Amniotic epithelial cell (primary cell): Measurements from ENCODE around the gene SUGP1.
"Not testable (repeated sequence)": the region's sequence is repeated elsewhere in the genome, so short reads cannot be mapped to it uniquely, and the experiment has no call there.

Experiments used
- DNase-seq: peaks from one replicate; pipeline ENCODE4 v3.0.0-alpha.2; 2010; ENCODE audit warnings: low read depth

The SUGP1 gene, protein sequence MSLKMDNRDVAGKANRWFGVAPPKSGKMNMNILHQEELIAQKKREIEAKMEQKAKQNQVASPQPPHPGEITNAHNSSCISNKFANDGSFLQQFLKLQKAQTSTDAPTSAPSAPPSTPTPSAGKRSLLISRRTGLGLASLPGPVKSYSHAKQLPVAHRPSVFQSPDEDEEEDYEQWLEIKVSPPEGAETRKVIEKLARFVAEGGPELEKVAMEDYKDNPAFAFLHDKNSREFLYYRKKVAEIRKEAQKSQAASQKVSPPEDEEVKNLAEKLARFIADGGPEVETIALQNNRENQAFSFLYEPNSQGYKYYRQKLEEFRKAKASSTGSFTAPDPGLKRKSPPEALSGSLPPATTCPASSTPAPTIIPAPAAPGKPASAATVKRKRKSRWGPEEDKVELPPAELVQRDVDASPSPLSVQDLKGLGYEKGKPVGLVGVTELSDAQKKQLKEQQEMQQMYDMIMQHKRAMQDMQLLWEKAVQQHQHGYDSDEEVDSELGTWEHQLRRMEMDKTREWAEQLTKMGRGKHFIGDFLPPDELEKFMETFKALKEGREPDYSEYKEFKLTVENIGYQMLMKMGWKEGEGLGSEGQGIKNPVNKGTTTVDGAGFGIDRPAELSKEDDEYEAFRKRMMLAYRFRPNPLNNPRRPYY

DNA sequence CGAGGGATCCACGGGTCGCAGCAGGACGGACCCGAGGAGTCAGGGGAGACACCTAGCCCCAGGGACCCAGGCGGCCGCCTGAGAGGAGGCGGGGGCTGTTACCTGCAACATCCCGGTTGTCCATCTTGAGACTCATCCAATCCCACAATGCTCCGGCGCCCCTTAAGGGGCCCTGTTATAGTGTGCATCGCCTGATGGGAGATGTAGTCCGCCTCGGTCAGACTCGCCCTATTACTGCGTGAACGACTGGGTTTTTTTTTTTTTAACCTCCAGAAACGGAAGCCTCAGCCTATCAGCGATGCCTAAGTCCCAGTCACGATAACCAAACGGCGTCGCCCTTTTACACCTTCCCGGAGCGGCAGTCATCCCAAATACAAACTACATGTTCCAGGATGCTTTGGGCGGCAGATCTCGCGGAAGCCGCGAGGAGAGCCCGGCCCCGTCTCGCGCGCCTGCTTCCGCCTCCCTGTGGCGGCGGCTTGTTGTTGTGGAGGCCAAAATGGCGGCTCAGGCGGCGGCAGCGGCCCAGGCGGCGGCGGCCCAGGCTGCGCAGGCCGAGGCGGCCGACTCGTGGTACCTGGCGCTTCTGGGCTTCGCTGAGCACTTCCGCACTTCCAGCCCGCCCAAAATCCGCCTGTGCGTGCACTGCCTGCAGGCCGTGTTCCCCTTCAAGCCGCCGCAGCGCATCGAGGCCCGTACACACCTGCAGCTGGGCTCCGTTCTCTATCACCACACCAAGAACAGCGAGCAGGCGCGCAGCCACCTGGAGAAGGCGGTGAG, at the start of gene SUGP1, which contains the start of gene MAU2:
SUGP1 (minus strand) TSS at position 149 of the 780 bp plus-strand sequence; CDS start at position 136, 13 bp downstream.
MAU2 (plus strand) TSS at position 469 of the 780 bp plus-strand sequence; CDS start at position 500, 31 bp downstream.
- peak; percentile 92 for DNase-seq

- no peak for DNase-seq
These were observed 47.8 kb upstream of the SUGP1 start for GRCh38 chr19:19368087-19368486.

DNA sequence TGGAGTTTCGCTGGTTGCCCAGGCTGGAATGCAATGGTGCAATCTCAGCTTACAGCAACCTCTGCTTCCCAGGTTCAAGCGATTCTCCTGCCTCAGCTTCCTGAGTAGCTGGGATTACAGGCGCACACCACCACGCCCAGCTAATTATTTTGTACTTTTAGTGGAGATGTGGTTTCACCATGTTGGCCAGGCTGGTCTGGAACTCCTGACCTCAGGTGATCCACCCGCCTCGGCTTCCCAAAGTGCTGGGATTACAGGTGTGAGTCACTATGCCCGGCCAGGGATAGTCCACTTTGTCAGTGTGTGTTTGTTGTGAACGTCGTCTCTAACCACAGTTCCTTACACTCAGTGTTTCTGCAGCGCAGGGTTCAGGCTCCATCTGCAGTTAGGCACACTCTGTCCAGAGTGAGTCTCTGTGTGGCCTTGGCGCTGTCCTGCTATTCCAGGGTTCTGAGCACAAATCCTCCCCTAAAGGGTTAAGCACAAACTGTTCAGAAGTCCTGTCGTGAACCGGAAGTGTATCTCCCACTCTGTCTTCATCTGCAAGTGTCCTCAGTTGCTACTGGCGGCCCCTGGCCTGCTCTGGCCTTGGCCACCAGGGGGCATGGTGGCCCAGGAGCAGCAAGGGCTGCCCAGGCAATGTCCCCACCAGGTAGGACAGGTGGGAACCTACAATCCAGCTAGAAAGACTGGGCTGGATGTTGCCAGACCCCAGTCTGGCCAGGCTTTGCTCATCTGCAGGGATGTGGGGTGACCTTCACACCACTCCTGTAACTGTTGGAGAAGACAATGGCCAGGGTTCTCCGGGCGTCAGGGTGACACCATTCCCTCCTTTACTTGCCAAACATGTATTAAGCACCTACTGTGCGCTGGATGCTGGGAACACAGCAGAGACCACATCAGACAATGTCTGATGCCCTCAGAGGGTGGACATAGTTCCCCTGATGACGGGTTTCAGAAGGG, 46.4 kb upstream of the SUGP1 start:
- DNase-seq: peak; percentile 87

- DNase-seq: no peak
These were observed 41.8 kb upstream of the SUGP1 start for GRCh38 chr19:19362075-19362474.

DNA sequence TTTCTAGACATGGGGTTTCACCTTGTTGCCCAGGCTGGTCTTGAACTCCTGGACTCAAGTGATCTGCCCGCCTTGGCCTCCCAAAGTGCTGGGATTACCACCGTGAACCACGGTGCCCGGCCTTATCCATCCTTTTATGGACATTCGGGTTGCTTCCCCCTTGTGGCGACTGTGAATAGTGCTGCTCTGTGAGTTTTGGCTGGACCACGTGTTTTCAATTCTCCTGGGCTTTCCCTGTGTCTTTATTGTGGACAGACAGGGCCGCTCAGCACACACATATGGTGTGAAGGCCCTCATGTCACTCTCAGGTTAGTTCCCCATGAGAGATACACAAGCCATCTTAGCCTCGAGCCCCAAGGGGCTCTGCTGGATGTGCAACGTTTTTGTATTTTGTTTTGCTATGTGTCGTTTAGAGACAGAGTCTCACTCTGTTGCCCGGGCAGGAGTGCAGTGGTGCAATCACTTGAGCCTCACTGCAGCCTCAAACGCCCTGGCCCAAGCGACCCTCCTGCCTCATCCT, 40.8 kb upstream of the SUGP1 start:
- peak; percentile 81 for DNase-seq

- no peak for DNase-seq
These were observed 36.7 kb upstream of the SUGP1 start for GRCh38 chr19:19356901-19357566.

DNA sequence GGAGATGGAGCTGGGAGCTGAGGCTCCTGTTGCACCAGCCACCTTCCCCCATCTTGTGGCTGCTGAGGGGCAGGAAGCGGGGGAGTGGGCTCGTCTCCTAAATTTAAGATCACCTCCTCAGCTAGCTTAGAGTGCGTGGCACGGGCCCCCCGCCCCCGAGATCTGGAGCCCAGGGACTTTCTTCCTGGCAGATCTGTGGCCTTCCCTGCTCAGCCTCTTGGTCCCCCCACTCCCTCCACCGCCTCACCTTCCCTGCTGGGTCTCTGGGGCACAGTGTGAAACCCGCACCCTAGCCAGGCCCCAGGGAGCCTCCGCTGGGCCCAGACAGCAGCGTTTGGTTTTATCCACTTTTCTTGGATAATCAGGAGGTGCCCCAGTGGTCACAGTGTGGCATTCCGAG, 36.2 kb upstream of the SUGP1 start:
- no peak for DNase-seq

- DNase-seq: no peak
These were observed 35.4 kb upstream of the SUGP1 start for GRCh38 chr19:19355606-19356139.

GRCh38 chr19:19354932-19355331, 34.6 kb upstream of the SUGP1 start:
- DNase-seq: no peak

DNA sequence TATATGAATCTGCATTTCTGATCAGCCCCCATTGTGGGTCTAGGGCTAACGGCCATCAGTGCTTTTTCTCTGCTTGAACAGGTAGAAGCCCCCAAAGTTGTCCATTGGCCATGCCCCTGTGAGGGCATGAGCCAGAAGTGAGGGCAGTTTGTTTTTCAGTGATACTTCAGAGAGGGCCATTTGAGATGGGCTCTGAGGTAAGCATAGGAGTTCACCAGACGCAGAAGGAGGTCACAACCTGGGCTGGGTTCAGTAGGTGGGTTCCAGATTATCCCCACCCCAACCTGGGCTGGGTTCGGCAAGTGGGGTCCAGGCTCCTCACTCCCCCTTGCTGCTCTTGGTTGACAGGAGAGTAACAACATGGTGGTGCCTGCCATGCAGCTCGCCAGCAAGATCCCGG, 33.7 kb upstream of the SUGP1 start:
- no peak for DNase-seq

GRCh38 chr19:19352823-19353222, 32.5 kb upstream of the SUGP1 start:
- no peak for DNase-seq

GRCh38 chr19:19350756-19351155, 30.4 kb upstream of the SUGP1 start:
- DNase-seq: not testable (repeated sequence)

DNA sequence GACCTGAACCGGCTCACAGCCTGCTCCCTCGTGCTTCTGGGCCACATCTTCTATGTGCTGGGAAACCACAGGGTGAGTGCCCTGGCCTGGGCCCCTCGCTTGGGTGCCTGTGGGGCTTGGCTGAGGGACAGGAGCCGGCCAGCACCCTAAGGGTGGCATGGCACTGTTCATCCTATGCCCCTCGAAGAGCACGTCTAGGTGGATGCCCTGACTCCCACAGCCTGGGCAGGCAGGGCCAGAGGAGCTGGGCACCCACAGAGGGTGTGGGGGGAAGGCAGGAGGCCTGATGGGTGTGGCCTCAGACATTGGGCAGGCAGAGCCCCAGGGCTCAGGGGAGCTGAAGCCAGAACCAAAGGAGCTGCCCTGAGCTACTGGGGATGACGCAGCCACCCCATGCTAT, 29.1 kb upstream of the SUGP1 start:
- no peak for DNase-seq

DNA sequence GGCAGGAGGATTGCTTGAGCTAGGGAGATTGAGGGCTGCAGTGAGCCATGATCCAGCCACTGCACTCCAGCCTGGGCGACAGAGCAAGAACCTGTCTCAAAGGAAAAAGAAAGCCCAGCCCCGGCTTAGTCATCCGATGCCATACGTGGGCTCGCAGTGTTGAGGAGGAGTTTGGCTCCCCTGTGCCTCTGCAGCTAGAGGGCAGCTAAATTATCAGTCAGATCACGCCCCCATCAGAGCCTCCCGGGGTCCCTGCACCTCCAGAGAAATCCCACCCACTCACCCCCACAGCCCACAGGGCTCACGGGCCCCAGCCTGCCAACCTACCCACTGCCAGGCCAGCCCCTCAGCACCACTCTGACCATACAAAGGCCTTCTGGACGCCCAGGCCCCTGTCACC, 28.0 kb upstream of the SUGP1 start:
- DNase-seq: no peak

DNA sequence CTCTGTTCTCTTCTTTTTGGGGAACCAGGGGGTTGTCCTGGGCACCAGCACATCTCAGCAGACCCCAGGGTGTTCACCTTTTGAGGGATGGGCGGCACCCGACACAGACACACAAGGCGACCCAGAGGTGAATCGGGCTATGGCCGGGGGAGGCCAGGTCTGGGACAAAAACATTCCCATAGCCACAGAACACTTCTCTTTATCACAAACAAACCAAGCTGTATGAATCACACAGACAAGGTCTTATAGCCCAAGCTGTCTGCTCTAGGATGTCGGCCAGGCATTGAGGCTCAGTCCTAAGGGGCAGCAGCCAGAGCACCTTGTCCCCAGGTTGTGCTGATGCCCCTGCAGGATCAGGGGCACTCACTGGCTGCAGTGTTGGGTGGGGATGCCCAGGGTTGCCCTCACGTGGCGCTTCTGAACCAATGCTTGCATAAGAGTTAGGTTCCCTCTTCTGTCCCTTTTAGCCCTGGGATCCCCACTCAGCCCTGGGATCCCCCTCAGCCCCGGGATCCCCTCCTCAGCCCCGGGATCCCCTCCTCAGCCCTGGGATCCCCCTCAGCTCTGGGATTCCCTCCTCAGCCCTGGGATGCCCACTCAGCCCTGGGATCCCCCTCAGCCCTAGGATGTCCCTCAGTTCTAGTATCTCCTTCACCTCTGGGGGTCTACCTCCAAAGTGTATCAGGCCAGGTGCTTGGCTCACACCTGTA, 27.2 kb upstream of the SUGP1 start:
- peak; percentile 23 for DNase-seq

GRCh38 chr19:19345970-19346369, 25.7 kb upstream of the SUGP1 start:
- no peak for DNase-seq

DNA sequence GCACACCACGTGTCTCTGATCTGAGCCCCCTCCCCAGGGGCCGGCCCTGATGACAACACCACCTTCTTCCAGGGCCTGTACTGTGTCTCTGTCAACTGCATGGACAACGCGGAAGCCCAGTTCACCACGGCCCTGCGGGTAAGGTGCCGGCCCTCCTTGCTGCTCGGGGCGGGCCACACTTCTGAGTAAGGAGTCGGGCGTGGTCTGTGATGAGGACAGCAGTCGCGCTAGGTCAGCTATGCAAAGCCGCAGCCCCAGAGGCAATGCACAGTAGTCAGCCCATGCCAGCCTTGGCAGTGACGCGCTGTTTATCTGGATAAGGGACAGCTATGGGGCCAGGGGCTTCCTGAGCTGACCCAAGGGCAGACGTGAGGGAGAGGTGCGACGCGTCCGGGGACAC, 24.9 kb upstream of the SUGP1 start:
- no peak for DNase-seq

GRCh38 chr19:19343762-19344161, 23.5 kb upstream of the SUGP1 start:
- no peak for DNase-seq

GRCh38 chr19:19343016-19343362, 22.7 kb upstream of the SUGP1 start:
- DNase-seq: no peak
